Hematopoietic multipotent progenitor cell treated with erythropoietin and hydrocortisone succinate and interleukin-3 and kit ligand, for 15 days (in vitro differentiated cells): ENCODE results near the gene PCDHGC5.

Experiments
- DNase-seq: peaks from one replicate; pipeline ENCODE4 v3.0.0-alpha.2; 2015; ENCODE audit warnings: low spot score

The PCDHGC5 gene

GRCh38 chr5:141490771-141491170 lies 1.9 kb downstream of the PCDHGC5 start:
- DNase-seq: no peak

GRCh38 chr5:141491323-141492167 lies 2.7 kb downstream of the PCDHGC5 start:
- DNase-seq: no peak

- DNase-seq: no peak
Observed at GRCh38 chr5:141492168-141492885, 3.4 kb downstream of the PCDHGC5 start.

GRCh38 chr5:141493500-141494422 lies 4.9 kb downstream of the PCDHGC5 start:
- DNase-seq: no peak

GRCh38 chr5:141494761-141495452 lies 6.0 kb downstream of the PCDHGC5 start:
- no peak for DNase-seq

- no peak for DNase-seq
Observed at GRCh38 chr5:141495453-141495811, 6.6 kb downstream of the PCDHGC5 start.

GRCh38 chr5:141496038-141496437 lies 7.2 kb downstream of the PCDHGC5 start:
- no peak for DNase-seq

GRCh38 chr5:141501761-141502160 lies 12.9 kb downstream of the PCDHGC5 start:
- no peak for DNase-seq

- DNase-seq: no peak
Observed at GRCh38 chr5:141503681-141504080, 14.8 kb downstream of the PCDHGC5 start.

- no peak for DNase-seq
Observed at GRCh38 chr5:141504216-141504615, 15.3 kb downstream of the PCDHGC5 start.

GRCh38 chr5:141506381-141507155 lies 17.7 kb downstream of the PCDHGC5 start:
- DNase-seq: no peak

- no peak for DNase-seq
Observed at GRCh38 chr5:141507387-141508091, 18.7 kb downstream of the PCDHGC5 start.

GRCh38 chr5:141508440-141508797 lies 19.5 kb downstream of the PCDHGC5 start:
- no peak for DNase-seq

GRCh38 chr5:141508798-141509611 lies 20.1 kb downstream of the PCDHGC5 start:
- DNase-seq: no peak

- no peak for DNase-seq
Observed at GRCh38 chr5:141510160-141510559, 21.3 kb downstream of the PCDHGC5 start.

- DNase-seq: no peak
Observed at GRCh38 chr5:141510850-141511601, 22.1 kb downstream of the PCDHGC5 start.

GRCh38 chr5:141511771-141512325 lies 23.0 kb downstream of the PCDHGC5 start:
- no peak for DNase-seq

GRCh38 chr5:141512390-141512910 lies 23.6 kb downstream of the PCDHGC5 start:
- DNase-seq: peak; percentile 79
